ENCODE results near the gene CYP26C1. TPM values are rescaled to one million over a fixed set of nuclear protein-coding genes. Genes with fewer than 3 reads are reported as not detected.
A peak's percentile ranks its signal among the peaks of the same experiment; 100 is the strongest.

CYP26C1 gene
- total and polyA plus RNA-seq, 9 of the 15 experiments (the other 6 are each of a cell fraction or from before 2014, with no cell fraction given): 0.07 to 0.09 (median 0.07) TPM; not detected in 6

DNA sequence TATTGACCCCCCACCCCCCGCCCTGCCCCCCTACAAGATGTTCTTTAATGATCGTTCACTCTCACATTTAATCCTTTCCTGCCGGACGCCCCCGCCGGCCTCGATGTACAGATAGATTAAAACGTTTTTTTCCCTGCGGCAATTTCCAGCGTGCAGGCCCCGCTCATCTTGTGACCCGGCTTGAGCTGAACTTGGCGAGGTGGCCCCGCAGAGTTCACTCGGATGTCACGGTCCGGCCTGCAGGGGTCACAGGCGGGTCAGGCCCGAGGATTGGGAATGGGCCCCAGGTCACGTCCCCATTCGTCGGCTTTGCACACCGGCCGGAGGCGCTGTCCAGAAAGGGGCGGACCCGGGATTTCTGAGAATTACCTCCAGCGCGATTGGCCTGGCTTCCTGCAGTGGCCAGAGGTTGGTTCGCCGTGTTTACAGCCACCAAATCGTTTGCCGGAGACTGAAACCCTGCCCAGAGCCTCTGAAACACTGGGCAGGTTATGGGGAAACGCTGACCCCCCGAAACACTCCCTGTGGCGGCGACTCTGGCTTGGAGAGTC is 11.2 kb downstream of the CYP26C1 start (continued):
- TF ChIP-seq STAT5A (IDR thresholded peaks at IDR 0.05; ENCODE audit: borderline replicate concordance, low read length) (peak; percentile 78), POLR2H (tag; IDR thresholded peaks at IDR 0.05; ENCODE audit: low read depth) (peak; percentile 59), FOXK1 (CRISPR knock-in tag; IDR thresholded peaks at IDR 0.05; ENCODE audit: borderline replicate concordance) (0 out of 2 replicates have a peak, but pooled peaks have one; percentile 43), NCOA2 (IDR thresholded peaks at IDR 0.05; ENCODE audit: partially characterized antibody in 2 of 2) (no peak), NRF1 (conservative IDR thresholded peaks at IDR 0.05 in 1 of 2, IDR thresholded peaks at IDR 0.05 in 1 of 2) (peak; percentile 53 to 67; a peak in 3 of 4 replicates), DMBX1 (CRISPR knock-in tag; IDR thresholded peaks at IDR 0.05; ENCODE audit: borderline replicate concordance) (0 out of 2 replicates have a peak, but pooled peaks have one; percentile 21), NR2C2 (CRISPR knock-in tag; IDR thresholded peaks at IDR 0.05) (peak; percentile 86), NR2C2 (tag; IDR thresholded peaks at IDR 0.05) (peak; percentile 95), CXXC5 (CRISPR knock-in tag; IDR thresholded peaks at IDR 0.05) (peak; percentile 92), TBP (optimal IDR thresholded peaks at IDR 0.05; ENCODE audit: low read depth, low read length) (peak; percentile 64), SRSF9 (IDR thresholded peaks at IDR 0.05; ENCODE audit: borderline replicate concordance, low read depth, low read length) (no peak), GATAD2B (IDR thresholded peaks at IDR 0.05; ENCODE audit: borderline replicate concordance) (0 out of 2 replicates have a peak, but pooled peaks have one; percentile 33), HMGN3 (IDR thresholded peaks at IDR 0.05; ENCODE audit: borderline replicate concordance, extremely low read depth, insufficient read length, low read depth, low read length) (peak; percentile 94), BHLHE40 (IDR thresholded peaks at IDR 0.05; ENCODE audit: low read length) (peak; percentile 91), ARID1B (IDR thresholded peaks at IDR 0.05) (peak; percentile 56)
- TF ChIP-seq, protein P1, sequence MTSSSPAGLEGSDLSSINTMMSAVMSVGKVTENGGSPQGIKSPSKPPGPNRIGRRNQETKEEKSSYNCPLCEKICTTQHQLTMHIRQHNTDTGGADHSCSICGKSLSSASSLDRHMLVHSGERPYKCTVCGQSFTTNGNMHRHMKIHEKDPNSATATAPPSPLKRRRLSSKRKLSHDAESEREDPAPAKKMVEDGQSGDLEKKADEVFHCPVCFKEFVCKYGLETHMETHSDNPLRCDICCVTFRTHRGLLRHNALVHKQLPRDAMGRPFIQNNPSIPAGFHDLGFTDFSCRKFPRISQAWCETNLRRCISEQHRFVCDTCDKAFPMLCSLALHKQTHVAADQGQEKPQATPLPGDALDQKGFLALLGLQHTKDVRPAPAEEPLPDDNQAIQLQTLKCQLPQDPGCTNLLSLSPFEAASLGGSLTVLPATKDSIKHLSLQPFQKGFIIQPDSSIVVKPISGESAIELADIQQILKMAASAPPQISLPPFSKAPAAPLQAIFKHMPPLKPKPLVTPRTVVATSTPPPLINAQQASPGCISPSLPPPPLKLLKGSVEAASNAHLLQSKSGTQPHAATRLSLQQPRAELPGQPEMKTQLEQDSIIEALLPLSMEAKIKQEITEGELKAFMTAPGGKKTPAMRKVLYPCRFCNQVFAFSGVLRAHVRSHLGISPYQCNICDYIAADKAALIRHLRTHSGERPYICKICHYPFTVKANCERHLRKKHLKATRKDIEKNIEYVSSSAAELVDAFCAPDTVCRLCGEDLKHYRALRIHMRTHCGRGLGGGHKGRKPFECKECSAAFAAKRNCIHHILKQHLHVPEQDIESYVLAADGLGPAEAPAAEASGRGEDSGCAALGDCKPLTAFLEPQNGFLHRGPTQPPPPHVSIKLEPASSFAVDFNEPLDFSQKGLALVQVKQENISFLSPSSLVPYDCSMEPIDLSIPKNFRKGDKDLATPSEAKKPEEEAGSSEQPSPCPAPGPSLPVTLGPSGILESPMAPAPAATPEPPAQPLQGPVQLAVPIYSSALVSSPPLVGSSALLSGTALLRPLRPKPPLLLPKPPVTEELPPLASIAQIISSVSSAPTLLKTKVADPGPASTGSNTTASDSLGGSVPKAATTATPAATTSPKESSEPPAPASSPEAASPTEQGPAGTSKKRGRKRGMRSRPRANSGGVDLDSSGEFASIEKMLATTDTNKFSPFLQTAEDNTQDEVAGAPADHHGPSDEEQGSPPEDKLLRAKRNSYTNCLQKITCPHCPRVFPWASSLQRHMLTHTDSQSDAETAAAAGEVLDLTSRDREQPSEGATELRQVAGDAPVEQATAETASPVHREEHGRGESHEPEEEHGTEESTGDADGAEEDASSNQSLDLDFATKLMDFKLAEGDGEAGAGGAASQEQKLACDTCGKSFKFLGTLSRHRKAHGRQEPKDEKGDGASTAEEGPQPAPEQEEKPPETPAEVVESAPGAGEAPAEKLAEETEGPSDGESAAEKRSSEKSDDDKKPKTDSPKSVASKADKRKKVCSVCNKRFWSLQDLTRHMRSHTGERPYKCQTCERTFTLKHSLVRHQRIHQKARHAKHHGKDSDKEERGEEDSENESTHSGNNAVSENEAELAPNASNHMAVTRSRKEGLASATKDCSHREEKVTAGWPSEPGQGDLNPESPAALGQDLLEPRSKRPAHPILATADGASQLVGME (CRISPR knock-in tag; IDR thresholded peaks at IDR 0.05): no peak
- TF ChIP-seq, protein P2, sequence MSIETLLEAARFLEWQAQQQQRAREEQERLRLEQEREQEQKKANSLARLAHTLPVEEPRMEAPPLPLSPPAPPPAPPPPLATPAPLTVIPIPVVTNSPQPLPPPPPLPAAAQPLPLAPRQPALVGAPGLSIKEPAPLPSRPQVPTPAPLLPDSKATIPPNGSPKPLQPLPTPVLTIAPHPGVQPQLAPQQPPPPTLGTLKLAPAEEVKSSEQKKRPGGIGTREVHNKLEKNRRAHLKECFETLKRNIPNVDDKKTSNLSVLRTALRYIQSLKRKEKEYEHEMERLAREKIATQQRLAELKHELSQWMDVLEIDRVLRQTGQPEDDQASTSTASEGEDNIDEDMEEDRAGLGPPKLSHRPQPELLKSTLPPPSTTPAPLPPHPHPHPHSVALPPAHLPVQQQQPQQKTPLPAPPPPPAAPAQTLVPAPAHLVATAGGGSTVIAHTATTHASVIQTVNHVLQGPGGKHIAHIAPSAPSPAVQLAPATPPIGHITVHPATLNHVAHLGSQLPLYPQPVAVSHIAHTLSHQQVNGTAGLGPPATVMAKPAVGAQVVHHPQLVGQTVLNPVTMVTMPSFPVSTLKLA (conservative IDR thresholded peaks at IDR 0.05): peak; percentile 54 to 58
- TF ChIP-seq, protein P3, sequence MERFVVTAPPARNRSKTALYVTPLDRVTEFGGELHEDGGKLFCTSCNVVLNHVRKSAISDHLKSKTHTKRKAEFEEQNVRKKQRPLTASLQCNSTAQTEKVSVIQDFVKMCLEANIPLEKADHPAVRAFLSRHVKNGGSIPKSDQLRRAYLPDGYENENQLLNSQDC (CRISPR knock-in tag; IDR thresholded peaks at IDR 0.05): no peak
- TF ChIP-seq, protein P4, sequence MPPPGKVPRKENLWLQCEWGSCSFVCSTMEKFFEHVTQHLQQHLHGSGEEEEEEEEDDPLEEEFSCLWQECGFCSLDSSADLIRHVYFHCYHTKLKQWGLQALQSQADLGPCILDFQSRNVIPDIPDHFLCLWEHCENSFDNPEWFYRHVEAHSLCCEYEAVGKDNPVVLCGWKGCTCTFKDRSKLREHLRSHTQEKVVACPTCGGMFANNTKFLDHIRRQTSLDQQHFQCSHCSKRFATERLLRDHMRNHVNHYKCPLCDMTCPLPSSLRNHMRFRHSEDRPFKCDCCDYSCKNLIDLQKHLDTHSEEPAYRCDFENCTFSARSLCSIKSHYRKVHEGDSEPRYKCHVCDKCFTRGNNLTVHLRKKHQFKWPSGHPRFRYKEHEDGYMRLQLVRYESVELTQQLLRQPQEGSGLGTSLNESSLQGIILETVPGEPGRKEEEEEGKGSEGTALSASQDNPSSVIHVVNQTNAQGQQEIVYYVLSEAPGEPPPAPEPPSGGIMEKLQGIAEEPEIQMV (tag; conservative IDR thresholded peaks at IDR 0.05; ENCODE audit: low read depth): 0 out of 2 replicates have a peak, but pooled peaks have one; percentile 32

Measured in K562 (cell line).